Measurements from ENCODE around the gene GTF2A1. TPM values are rescaled to one million over a fixed set of nuclear protein-coding genes. Genes with fewer than 3 reads are reported as not detected.

Gene GTF2A1
- total RNA-seq, 3 donors from 2014 or later, result 24.2 to 31.0 (median 29.5) TPM

DNA sequence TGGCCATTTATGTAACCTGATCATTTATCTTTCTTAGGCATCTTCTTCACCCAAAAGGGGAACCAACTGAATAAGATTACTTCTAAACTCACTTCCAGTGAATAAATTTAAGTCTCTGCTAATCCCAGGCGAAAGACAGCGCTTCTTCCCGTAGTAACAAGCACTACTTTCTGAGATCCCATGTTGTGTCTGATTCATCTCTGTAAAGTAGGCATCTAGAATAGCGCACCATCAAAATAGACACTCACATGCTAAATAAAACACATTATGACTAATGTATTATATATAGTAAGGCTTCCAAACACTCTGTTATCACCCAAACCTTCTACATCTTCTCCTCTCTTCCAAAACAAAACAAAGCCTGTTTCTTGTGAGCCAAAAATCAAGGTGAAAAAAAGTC, 15.1 kb downstream of the GTF2A1 start:
- no peak overlapping the region for H3K4me3 ChIP-seq
- no peaks in the 10 kb centered on the region for H3K9me3 ChIP-seq
- no peaks in the 10 kb centered on the region for H3K4me1 ChIP-seq (ENCODE audit: low read depth)
- no peak for TF ChIP-seq CTCF (IDR thresholded peaks at IDR 0.05)
- intact Hi-C loops (cut with DNase I, micrococcal nuclease), result no loop called here
- ATAC-seq (no peak), DNase-seq (no peak)
- no peaks in the 10 kb centered on the region for H3K36me3 ChIP-seq (ENCODE audit: low read depth)

DNA sequence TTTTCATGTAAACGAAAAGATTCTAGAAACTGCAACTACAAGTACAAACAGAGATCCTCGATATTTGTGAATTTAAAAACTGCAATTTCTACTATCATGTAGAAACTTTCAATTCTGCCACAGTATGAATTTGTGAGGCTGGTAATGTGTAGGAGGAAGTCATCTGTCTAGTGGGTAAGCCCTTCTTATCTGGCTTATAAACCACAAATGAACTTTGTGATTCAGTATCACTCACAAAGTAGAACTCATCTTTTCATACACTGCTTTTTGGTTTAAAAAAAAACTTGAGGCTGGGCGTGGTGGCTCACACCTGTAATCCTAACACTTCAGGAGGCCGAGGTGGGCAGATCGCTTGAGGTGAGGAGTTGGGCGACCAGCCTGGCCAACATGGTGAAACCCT, 20.7 kb downstream of the GTF2A1 start:
- no peak overlapping the region for H3K4me3 ChIP-seq
- no peak for TF ChIP-seq CTCF (IDR thresholded peaks at IDR 0.05)
- no peaks in the 10 kb centered on the region for H3K9me3 ChIP-seq
- no peaks in the 10 kb centered on the region for H3K4me1 ChIP-seq (ENCODE audit: low read depth)
- no peak for DNase-seq
- H3K36me3 ChIP-seq (ENCODE audit: low read depth), result no peaks in the 10 kb centered on the region
- intact Hi-C loops (cut with DNase I, micrococcal nuclease), result no loop called here
- no peak for ATAC-seq

DNA sequence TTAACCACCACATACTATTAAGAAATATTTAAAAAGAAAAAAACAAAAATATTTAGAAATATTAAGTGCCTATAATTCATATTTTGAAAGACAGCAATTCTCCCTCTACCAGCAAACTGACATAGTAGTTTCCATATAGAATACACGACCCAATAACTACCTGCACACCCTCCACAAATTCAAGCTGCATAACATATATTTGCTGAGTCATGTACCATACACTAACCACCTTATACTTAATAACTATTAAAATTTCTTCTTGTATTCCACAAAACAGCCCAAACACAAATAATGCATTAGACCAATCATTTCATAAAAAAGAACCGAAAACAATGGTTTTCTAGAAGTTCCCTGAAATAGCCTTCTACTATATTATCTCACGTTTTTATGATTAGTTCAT, 21.7 kb downstream of the GTF2A1 start:
- no peak overlapping the region for H3K4me3 ChIP-seq
- DNase-seq (no peak), ATAC-seq (no peak)
- no peaks in the 10 kb centered on the region for H3K9me3 ChIP-seq
- no peaks in the 10 kb centered on the region for H3K36me3 ChIP-seq (ENCODE audit: low read depth)
- no peaks in the 10 kb centered on the region for H3K4me1 ChIP-seq (ENCODE audit: low read depth)
- intact Hi-C loops (cut with DNase I, micrococcal nuclease), result no loop called here
- no peak for TF ChIP-seq CTCF (IDR thresholded peaks at IDR 0.05)

DNA sequence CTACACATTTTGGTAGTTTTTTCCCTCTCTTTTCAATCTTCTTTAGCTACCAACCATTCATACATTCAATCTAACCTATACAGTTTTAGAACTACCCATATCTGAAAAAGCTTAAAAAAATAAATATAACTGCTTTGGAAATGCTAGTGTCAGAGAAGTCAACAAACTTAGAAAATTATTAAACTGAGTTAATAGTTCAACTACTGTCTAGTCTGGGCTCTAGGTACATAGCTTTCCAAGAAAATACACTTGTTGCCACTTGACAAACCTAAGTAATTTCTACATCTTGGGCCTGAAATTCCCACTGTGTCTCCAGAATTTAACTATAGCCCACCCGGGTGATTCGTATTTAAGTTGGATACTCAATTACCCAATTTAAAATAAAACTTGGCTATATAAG, 22.1 kb downstream of the GTF2A1 start:
- Histone ChIP-seq H3K4me1 (ENCODE audit: low read depth) (no peaks in the 10 kb centered on the region), H3K9me3 (no peaks in the 10 kb centered on the region), H3K36me3 (ENCODE audit: low read depth) (no peaks in the 10 kb centered on the region), H3K4me3 (no peak overlapping the region)
- intact Hi-C loops (cut with DNase I, micrococcal nuclease), result no loop called here
- no peak for TF ChIP-seq CTCF (IDR thresholded peaks at IDR 0.05)
- ATAC-seq (no peak), DNase-seq (no peak)

DNA sequence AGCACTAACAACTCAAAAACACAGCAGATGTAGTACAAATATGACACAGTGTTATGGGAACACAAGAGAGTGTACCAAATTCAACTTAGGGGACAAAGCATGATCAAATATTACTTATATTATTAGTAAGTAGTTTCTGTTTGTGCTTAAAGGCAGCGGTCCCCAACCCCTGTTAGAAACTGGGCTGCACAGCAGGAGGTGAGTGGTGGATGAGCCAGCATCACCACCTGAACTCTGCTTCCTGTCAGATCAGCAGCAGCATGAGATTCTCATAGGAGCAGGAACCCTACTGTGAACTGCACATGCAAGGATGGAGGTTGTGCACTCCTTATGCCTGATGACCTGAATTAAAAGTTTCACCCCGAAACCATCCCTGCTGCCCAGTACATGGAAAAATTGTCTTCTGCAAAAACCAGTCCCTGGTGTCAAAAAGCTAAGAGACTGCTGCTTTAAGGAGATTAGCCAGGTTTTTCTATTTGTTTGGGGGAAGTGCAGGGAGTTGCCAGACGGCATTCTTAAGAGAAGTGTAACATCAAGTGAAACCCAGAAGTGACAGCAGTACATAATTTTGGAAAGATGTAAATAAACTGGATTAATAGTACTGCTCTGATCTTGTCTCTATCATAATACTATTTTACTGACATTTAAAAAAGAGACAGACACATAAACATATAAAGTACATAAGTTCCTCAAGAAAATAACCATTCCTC, 26.7 kb downstream of the GTF2A1 start:
- intact Hi-C loops (cut with DNase I, micrococcal nuclease), result no loop called here
- no peak for DNase-seq
- Histone ChIP-seq H3K36me3 (ENCODE audit: low read depth) (no peaks in the 10 kb centered on the region), H3K9me3 (no peaks in the 10 kb centered on the region), H3K4me1 (ENCODE audit: low read depth) (no peaks in the 10 kb centered on the region), H3K4me3 (no peak overlapping the region)
- ATAC-seq, result no peak
- TF ChIP-seq CTCF (IDR thresholded peaks at IDR 0.05), result no peak

DNA sequence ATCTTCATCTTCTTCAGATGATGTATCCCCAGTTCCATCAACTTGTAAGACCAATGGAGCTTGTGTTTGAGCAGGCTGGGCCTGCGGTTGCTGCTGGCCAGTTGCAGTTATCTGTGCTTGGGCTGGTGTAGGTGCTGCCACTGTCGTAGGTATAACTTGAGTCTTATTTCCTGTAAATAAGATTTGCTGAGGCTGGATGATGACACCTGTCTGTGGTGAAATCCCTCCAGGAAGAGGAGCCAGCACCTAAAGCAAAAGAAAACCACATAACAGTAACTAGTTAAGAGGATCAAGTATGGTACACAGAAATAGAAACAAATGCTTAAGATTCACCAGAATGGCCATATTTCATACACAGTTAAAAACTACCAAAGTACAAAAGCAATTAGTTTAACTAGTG, 28.2 kb downstream of the GTF2A1 start:
- no peak for DNase-seq
- Histone ChIP-seq H3K36me3 (ENCODE audit: low read depth) (no peaks in the 10 kb centered on the region), H3K4me3 (no peak overlapping the region), H3K4me1 (ENCODE audit: low read depth) (no peaks in the 10 kb centered on the region), H3K9me3 (no peaks in the 10 kb centered on the region)
- no peak for TF ChIP-seq CTCF (IDR thresholded peaks at IDR 0.05)
- intact Hi-C loops (cut with DNase I, micrococcal nuclease), result no loop called here
- no peak for ATAC-seq
